Astrocyte (in vitro differentiated cells and primary cell): Measurements from ENCODE around the gene ATAT1. TPM values are rescaled to one million over a fixed set of nuclear protein-coding genes. Genes with fewer than 3 reads are reported as not detected.

Source experiments
- DNase-seq: peaks from one replicate; pipeline ENCODE4 v3.0.0-alpha.2; 2010; ENCODE audit warnings: low read depth
- FAIRE-seq: peaks from 2 replicates; lab custom pipeline; 2011; peaks lifted over from hg19 to GRCh38; lab: Jason Lieb, UNC
- H2AFZ ChIP-seq: 2 replicates; pipeline ENCODE4 v1.6.0; 2012; ENCODE audit warnings: low read depth, low read length, inconsistent platforms
- H3K27ac ChIP-seq: 2 replicates; pipeline ENCODE4 v1.5.1; 2011; ENCODE audit warnings: low read depth, low read length, inconsistent platforms
- H3K27me3 ChIP-seq: 2 replicates; pipeline ENCODE4 v1.6.0; 2011; ENCODE audit warnings: low read length, inconsistent platforms; ENCODE audit not compliant: insufficient read depth
- H3K36me3 ChIP-seq: 2 replicates; pipeline ENCODE4 v1.5.1; 2011; ENCODE audit warnings: low read length, inconsistent platforms; ENCODE audit not compliant: insufficient read depth
- H3K4me1 ChIP-seq: 2 replicates; pipeline ENCODE4 v1.5.1; 2011; ENCODE audit warnings: low read length, inconsistent platforms; ENCODE audit not compliant: insufficient read depth
- H3K4me2 ChIP-seq: 2 replicates; pipeline ENCODE4 v1.6.0; 2012; ENCODE audit warnings: low read length, inconsistent platforms
- H3K4me3 ChIP-seq: 2 replicates; pipeline ENCODE4 v1.5.1; 2011; ENCODE audit warnings: low read depth, mild to moderate bottlenecking, low read length, inconsistent platforms; ENCODE audit not compliant: insufficient read depth
- H3K79me2 ChIP-seq: 2 replicates; pipeline ENCODE4 v1.6.0; 2012; ENCODE audit warnings: mild to moderate bottlenecking, low read length, inconsistent platforms; ENCODE audit not compliant: insufficient read depth
- H3K9ac ChIP-seq: 2 replicates; pipeline ENCODE4 v1.6.0; 2012; ENCODE audit warnings: mild to moderate bottlenecking, low read length, inconsistent platforms
- H3K9me3 ChIP-seq: 2 replicates; pipeline ENCODE4 v1.5.1; 2012; ENCODE audit warnings: low read depth, mild to moderate bottlenecking, low read length, inconsistent platforms; ENCODE audit not compliant: insufficient read depth
- H4K20me1 ChIP-seq: 2 replicates; pipeline ENCODE4 v1.6.0; 2012; ENCODE audit warnings: low read length, inconsistent platforms; ENCODE audit not compliant: insufficient read depth
- H3K27ac Mint-ChIP-seq: one replicate; pipeline ENCODE4 v1.8.0; 2021; ENCODE audit warnings: mild to moderate bottlenecking, mixed read lengths; ENCODE audit not compliant: unreplicated experiment
- H3K27me3 Mint-ChIP-seq: one replicate; pipeline ENCODE4 v1.8.0; 2021; ENCODE audit warnings: low read depth, mixed read lengths; ENCODE audit not compliant: unreplicated experiment
- H3K36me3 Mint-ChIP-seq: one replicate; pipeline ENCODE4 v1.8.0; 2021; ENCODE audit warnings: low read depth, mixed read lengths; ENCODE audit not compliant: unreplicated experiment
- H3K4me1 Mint-ChIP-seq: one replicate; pipeline ENCODE4 v1.8.0; 2021; ENCODE audit warnings: low read depth, mixed read lengths; ENCODE audit not compliant: unreplicated experiment
- H3K4me3 Mint-ChIP-seq: one replicate; pipeline ENCODE4 v1.8.0; 2021; ENCODE audit warnings: mild to moderate bottlenecking, moderate library complexity, mixed read lengths; ENCODE audit not compliant: unreplicated experiment
- H3K9me3 Mint-ChIP-seq: one replicate; pipeline ENCODE4 v1.8.0; 2021; ENCODE audit warnings: mild to moderate bottlenecking, mixed read lengths; ENCODE audit not compliant: unreplicated experiment
- CTCF ChIP-seq: IDR thresholded peaks from 2 replicates; pipeline ENCODE4 v1.5.1; 2011; ENCODE audit warnings: low read depth, mild to moderate bottlenecking, inconsistent platforms, low read length, moderate library complexity; ENCODE audit not compliant: insufficient read depth
- EZH2 ChIP-seq: IDR thresholded peaks from 2 replicates; pipeline ENCODE4 v1.6.1; 2012; ENCODE audit warnings: mild to moderate bottlenecking, low read length, inconsistent platforms; ENCODE audit not compliant: insufficient read depth
- total RNA-seq: library from RNA; stranded (reverse); gene quantifications from 2 replicates; pipeline ENCODE4 v1.2.1, GENCODE V29; 2021

Gene ATAT1
- total RNA-seq, 1 donor from 2014 or later = 16.6 TPM

GRCh38 chr6:30682143-30683117 is 55.8 kb downstream of the ATAT1 start:
- TF ChIP-seq EZH2 = no peak
- no peak for TF ChIP-seq CTCF
- peaks cover 22% of the 10 kb centered on the region for H3K36me3 Mint-ChIP-seq
- H3K9ac ChIP-seq = peak overlapping the region; percentile 98
- H3K4me3 Mint-ChIP-seq = peak overlapping the region; percentile 98
- FAIRE-seq (no peak), DNase-seq (peak; percentile 77)
- H3K27me3 ChIP-seq = no peaks in the 10 kb centered on the region
- H3K9me3 Mint-ChIP-seq = no peaks in the 10 kb centered on the region
- H3K4me2 ChIP-seq = peak overlapping the region; percentile 100
- no peaks in the 10 kb centered on the region for H3K27me3 Mint-ChIP-seq
- H3K36me3 ChIP-seq = peaks cover 24% of the 10 kb centered on the region
- H2AFZ ChIP-seq = no peak overlapping the region
- H3K79me2 ChIP-seq = peaks cover 93% of the 10 kb centered on the region
- H3K27ac Mint-ChIP-seq = peak overlapping the region; percentile 99
- H3K9me3 ChIP-seq = no peaks in the 10 kb centered on the region
- H4K20me1 ChIP-seq = peaks cover 84% of the 10 kb centered on the region
- H3K4me3 ChIP-seq = peak overlapping the region; percentile 87
- H3K4me1 ChIP-seq = peaks cover 40% of the 10 kb centered on the region
- H3K4me1 Mint-ChIP-seq = peaks cover 23% of the 10 kb centered on the region
- H3K27ac ChIP-seq = peak overlapping the region; percentile 81

DNA sequence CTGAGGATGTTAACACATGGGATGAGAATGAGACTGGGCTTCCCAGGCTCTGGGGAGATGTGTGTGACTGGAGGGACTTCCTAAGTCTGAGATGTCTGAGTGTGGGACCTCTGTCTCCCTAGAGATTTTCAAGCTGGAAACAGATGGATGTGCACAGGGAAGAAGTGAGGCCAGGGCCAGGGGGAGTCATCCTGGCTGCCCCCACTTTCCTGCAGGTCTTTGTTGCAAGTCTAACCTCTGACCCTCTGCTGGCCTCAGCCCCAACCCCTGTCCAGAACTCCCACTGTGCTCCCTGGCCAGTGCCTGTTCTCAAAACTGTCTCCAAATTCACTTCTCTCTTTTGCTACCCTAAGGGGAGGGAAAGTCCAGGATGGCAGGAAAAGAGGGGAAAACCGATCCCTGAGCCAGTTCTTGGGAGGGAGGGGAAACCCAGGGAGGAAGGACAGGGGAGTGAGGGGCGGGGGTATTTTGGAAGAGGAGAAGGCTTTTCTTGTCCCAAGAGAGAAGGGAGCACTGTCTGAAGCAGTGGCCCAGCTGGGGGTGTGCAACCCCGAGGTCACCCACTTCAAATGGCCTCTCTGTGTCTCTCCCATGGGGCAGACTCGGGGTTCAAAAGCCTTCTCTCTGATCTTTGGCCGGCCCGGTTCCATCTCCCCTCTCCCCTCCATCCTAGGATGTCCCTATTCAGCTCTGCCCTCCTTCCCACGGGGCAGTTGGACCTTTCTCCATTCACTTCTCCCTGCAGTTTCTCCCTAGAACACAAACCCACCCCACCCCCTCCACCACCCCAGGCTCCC is 56.7 kb downstream of the ATAT1 start:
- H3K9ac ChIP-seq = peak overlapping the region; percentile 98
- no peak overlapping the region for H2AFZ ChIP-seq
- H3K27ac ChIP-seq = peak overlapping the region; percentile 81
- Mint-ChIP-seq H3K4me1 (peaks cover 29% of the 10 kb centered on the region), H3K36me3 (peaks cover 24% of the 10 kb centered on the region), H3K27ac (peak overlapping the region; percentile 99), H3K9me3 (no peaks in the 10 kb centered on the region), H3K27me3 (no peaks in the 10 kb centered on the region), H3K4me3 (peak overlapping the region; percentile 98)
- H3K9me3 ChIP-seq = no peaks in the 10 kb centered on the region
- H4K20me1 ChIP-seq = peaks cover 77% of the 10 kb centered on the region
- peaks cover 47% of the 10 kb centered on the region for H3K4me1 ChIP-seq
- H3K36me3 ChIP-seq = peaks cover 18% of the 10 kb centered on the region
- H3K4me2 ChIP-seq = peak overlapping the region; percentile 100
- DNase-seq (no peak), FAIRE-seq (no peak)
- TF ChIP-seq CTCF (no peak), EZH2 (no peak)
- H3K4me3 ChIP-seq = peak overlapping the region; percentile 87
- H3K27me3 ChIP-seq = no peaks in the 10 kb centered on the region
- H3K79me2 ChIP-seq = peaks cover 96% of the 10 kb centered on the region
